Neuronal stem cell (in vitro differentiated cells): Measurements from ENCODE around the gene HVCN1.

Source experiments
- DNase-seq: peaks from one replicate; pipeline ENCODE4 v3.0.0-alpha.2; 2013; ENCODE audit warnings: low spot score
- H2AFZ ChIP-seq: one replicate; pipeline ENCODE4 v1.6.1; 2013; ENCODE audit warnings: mild to moderate bottlenecking, low read length, inconsistent platforms
- H2AK5ac ChIP-seq: 2 replicates; pipeline ENCODE4 v1.6.1; 2013; ENCODE audit warnings: low read depth, mild to moderate bottlenecking, inconsistent platforms, low read length, moderate library complexity, mixed read lengths
- H2BK120ac ChIP-seq: 2 replicates; pipeline ENCODE4 v1.6.1; 2013; ENCODE audit warnings: low read depth, mild to moderate bottlenecking, inconsistent platforms, low read length, moderate library complexity, mixed read lengths
- H2BK12ac ChIP-seq: one replicate; pipeline ENCODE4 v1.6.1; 2013; ENCODE audit warnings: low read length, inconsistent platforms
- H2BK15ac ChIP-seq: 2 replicates; pipeline ENCODE4 v1.6.1; 2013; ENCODE audit warnings: mild to moderate bottlenecking, low read length, inconsistent platforms, mixed read lengths
- H2BK5ac ChIP-seq: one replicate; pipeline ENCODE4 v1.6.1; 2013; ENCODE audit warnings: inconsistent platforms, mild to moderate bottlenecking, low read length, moderate library complexity
- H3K14ac ChIP-seq: one replicate; pipeline ENCODE4 v1.6.1; 2013; ENCODE audit warnings: low read length, inconsistent platforms
- H3K18ac ChIP-seq: 2 replicates; pipeline ENCODE4 v1.6.1; 2013; ENCODE audit warnings: low read length, inconsistent platforms
- H3K23ac ChIP-seq: 2 replicates; pipeline ENCODE4 v1.6.1; 2013; ENCODE audit warnings: low read depth, mild to moderate bottlenecking, mixed read lengths, low read length, inconsistent platforms; ENCODE audit not compliant: poor library complexity
- H3K27ac ChIP-seq: replicated peaks from 3 replicates; pipeline ENCODE4 v1.5.1; 2013; ENCODE audit warnings: low read length, inconsistent platforms
- H3K27me3 ChIP-seq, 3 experiments: 2 replicates each; pipeline ENCODE4 v1.6.1; 2013; ENCODE audit warnings: low read length in 3 of 3, mild to moderate bottlenecking in 2 of 3, inconsistent platforms in 1 of 3, low read depth in 1 of 3, mixed read lengths in 1 of 3, moderate library complexity in 1 of 3; ENCODE audit not compliant: control insufficient read depth in 3 of 3, insufficient read depth in 3 of 3
- H3K36me3 ChIP-seq, 2 donors: replicated peaks in 1 of 2; 2 replicates each; pipeline ENCODE4 v1.6.1; 2013; ENCODE audit warnings: low read length in 2 of 2; ENCODE audit not compliant: control insufficient read depth in 2 of 2, insufficient read depth in 2 of 2
- H3K4ac ChIP-seq: 2 replicates; pipeline ENCODE4 v1.6.1; 2013; ENCODE audit warnings: inconsistent platforms, mild to moderate bottlenecking, low read length, moderate library complexity
- H3K4me1 ChIP-seq, 2 donors: 1 replicate in 1 of 2; 2 replicates in 1 of 2; pipeline ENCODE4 v1.6.1; 2013; ENCODE audit warnings: low read length in 2 of 2, low read depth in 1 of 2; ENCODE audit not compliant: control insufficient read depth in 2 of 2, insufficient read depth in 1 of 2
- H3K4me2 ChIP-seq: one replicate; pipeline ENCODE4 v1.6.1; 2013; ENCODE audit warnings: mild to moderate bottlenecking, low read length, inconsistent platforms; ENCODE audit not compliant: insufficient read depth, poor library complexity, severe bottlenecking
- H3K4me3 ChIP-seq, 2 donors: 2 replicates each; pipeline ENCODE4 v1.5.1; 2013; ENCODE audit warnings: low read length in 2 of 2, mild to moderate bottlenecking in 2 of 2, inconsistent platforms in 1 of 2, moderate library complexity in 1 of 2
- H3K79me1 ChIP-seq: one replicate; pipeline ENCODE4 v1.6.1; 2013; ENCODE audit warnings: low read depth, mild to moderate bottlenecking, inconsistent platforms, low read length, moderate library complexity
- H3K9ac ChIP-seq: one replicate; pipeline ENCODE4 v1.6.1; 2013; ENCODE audit warnings: mild to moderate bottlenecking, low read depth, low read length, inconsistent platforms; ENCODE audit not compliant: poor library complexity
- H3K9me3 ChIP-seq, 2 donors: replicated peaks in 1 of 2; 2 replicates each; pipeline versions ENCODE3 to v1.6.1; 2013; ENCODE audit warnings: low read length in 2 of 2, mild to moderate bottlenecking in 2 of 2, inconsistent platforms in 1 of 2, low read depth in 1 of 2, mixed read lengths in 1 of 2, moderate library complexity in 1 of 2; ENCODE audit not compliant: control insufficient read depth in 2 of 2, insufficient read depth in 1 of 2
- H4K8ac ChIP-seq: one replicate; pipeline ENCODE4 v1.6.1; 2013; ENCODE audit warnings: low read depth, mild to moderate bottlenecking, inconsistent platforms, low read length, moderate library complexity
- H4K91ac ChIP-seq: one replicate; pipeline ENCODE4 v1.6.1; 2013; ENCODE audit warnings: low read length, low read depth, mild to moderate bottlenecking, inconsistent platforms; ENCODE audit not compliant: poor library complexity
- WGBS, 2 donors: extraction: QIAGEN DNeasy Blood & Tissue Kit; methylation state at CpG; one replicate each; pipeline ENCODE4 v1.1.7; 2013; ENCODE audit warnings: missing lambda C conversion rate in 2 of 2, mixed read lengths in 1 of 2; ENCODE audit not compliant: insufficient read length in 2 of 2, insufficient replicate concordance in 1 of 2; ENCODE audit errors: extremely low coverage in 2 of 2; 5-methylcytosine and 5-hydroxymethylcytosine counted together

The HVCN1 gene

DNA sequence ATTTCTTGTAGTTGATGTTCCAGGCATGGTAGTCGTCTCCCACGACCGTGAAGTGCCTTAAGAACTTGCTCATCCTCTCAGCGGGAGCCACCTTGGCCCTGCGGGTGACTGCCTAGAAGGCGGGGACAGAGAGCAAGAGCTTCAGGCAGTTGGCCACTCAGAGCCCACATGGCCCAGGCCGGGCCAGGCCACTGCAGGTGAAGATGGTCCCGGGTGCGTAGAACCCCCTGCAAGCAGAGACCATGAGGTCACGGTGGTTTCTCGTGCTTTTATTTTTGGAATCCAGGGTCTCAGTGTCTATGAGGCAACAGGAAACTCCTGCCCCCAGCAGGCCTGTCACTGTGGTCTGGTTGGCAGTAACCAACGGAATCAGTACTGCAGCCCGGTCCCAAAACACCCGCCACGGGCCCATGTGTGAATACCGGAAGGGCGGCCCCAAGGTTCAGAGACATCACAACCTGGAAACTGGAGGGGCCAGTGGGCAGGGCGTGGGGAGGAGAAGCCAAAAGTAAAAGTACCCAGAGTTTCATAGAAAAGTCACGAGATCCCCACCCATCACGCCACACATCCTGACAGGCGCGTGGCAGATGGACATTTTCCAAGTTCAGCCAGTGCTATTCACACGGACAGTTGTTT, 27.5 kb downstream of the HVCN1 start:
- Histone ChIP-seq H3K14ac (no peak overlapping the region), H3K4ac (no peak overlapping the region), H3K18ac (no peak overlapping the region), H3K9ac (no peak overlapping the region), H3K9me3 (peaks cover 0 to 6% of the 10 kb centered on the region in 2 donors), H3K4me2 (no peak overlapping the region), H2BK12ac (no peak overlapping the region), H2AFZ (no peak overlapping the region), H3K79me1 (no peaks in the 10 kb centered on the region), H2AK5ac (no peak overlapping the region), H2BK120ac (no peak overlapping the region), H3K23ac (no peak overlapping the region), H4K91ac (no peak overlapping the region), H2BK5ac (no peak overlapping the region), H2BK15ac (no peak overlapping the region), H3K27me3 (no peaks in the 10 kb centered on the region), H3K4me1 (no peaks in the 10 kb centered on the region), H3K36me3 (no peaks in the 10 kb centered on the region), H3K27ac (no peak overlapping the region), H3K4me3 (no peak overlapping the region), H4K8ac (no peak overlapping the region)
- no CpG with 5 or more reads among the region's 23 CpGs for WGBS, 2 donors
- no peak for DNase-seq

DNA sequence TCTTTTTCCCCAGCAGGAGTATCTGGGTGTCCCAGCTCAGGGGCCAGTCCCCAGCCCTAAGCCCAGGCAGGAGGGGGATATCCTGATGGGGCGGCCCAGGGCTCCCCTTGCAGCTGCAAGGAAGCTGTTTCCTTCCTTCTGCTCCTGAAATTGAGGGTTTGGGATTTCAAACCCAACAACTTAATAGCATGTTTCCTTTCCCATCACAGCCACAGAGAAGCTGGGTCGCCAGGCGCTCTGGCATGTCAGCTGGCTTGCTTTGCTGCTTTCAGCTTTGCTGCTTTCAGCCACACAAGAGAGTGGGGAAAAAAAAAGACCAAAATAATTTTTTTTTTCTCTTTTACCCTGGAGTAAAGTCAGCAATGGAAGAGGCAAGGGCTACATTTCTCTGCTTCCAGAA, 30.0 kb downstream of the HVCN1 start:
- Histone ChIP-seq H2BK15ac (no peak overlapping the region), H3K27me3 (no peaks in the 10 kb centered on the region), H3K4ac (no peak overlapping the region), H3K14ac (no peak overlapping the region), H3K4me3 (no peak overlapping the region), H3K36me3 (peaks cover 0 to 5% of the 10 kb centered on the region in 2 donors), H3K23ac (no peak overlapping the region), H2BK12ac (no peak overlapping the region), H4K91ac (no peak overlapping the region), H3K27ac (no peak overlapping the region), H3K4me2 (no peak overlapping the region), H3K4me1 (peaks cover 0 to 2% of the 10 kb centered on the region in 2 donors), H4K8ac (no peak overlapping the region), H2BK5ac (no peak overlapping the region), H2AFZ (no peak overlapping the region), H2BK120ac (no peak overlapping the region), H3K18ac (no peak overlapping the region), H3K9ac (no peak overlapping the region), H3K79me1 (no peaks in the 10 kb centered on the region), H3K9me3 (no peaks in the 10 kb centered on the region), H2AK5ac (no peak overlapping the region)
- no peak for DNase-seq
- no CpG with 5 or more reads among the region's 3 CpGs for WGBS, 2 donors

DNA sequence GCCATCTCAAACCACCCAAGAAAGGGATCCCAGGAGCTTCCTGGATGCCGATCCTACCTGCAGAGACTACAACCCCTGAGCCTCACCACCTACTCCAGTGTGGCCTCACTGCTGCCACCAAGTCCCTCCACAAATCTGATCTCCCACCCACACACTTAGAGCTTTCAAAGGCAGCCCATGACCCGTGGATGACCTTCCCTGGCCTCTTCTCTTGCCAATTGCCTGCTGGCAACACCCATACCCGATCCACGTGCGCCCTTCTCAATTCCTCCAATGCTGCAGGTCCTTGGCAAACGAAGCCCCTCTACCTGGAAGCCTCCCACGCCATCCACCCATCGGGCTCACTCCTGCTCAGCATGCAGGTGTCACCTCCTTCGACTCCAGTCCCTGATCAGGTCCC, 30.7 kb downstream of the HVCN1 start:
- no CpG with 5 or more reads among the region's 9 CpGs for WGBS, 2 donors
- Histone ChIP-seq H2BK120ac (no peak overlapping the region), H3K4me1 (peaks cover 0 to 2% of the 10 kb centered on the region in 2 donors), H3K9ac (peak overlapping the region; percentile 7), H2BK15ac (no peak overlapping the region), H2AFZ (no peak overlapping the region), H2AK5ac (no peak overlapping the region), H3K27me3 (no peaks in the 10 kb centered on the region), H2BK5ac (no peak overlapping the region), H3K4me2 (no peak overlapping the region), H4K8ac (no peak overlapping the region), H3K23ac (no peak overlapping the region), H3K14ac (no peak overlapping the region), H3K4ac (no peak overlapping the region), H2BK12ac (no peak overlapping the region), H3K4me3 (no peak overlapping the region), H3K36me3 (peaks cover 0 to 5% of the 10 kb centered on the region in 2 donors), H4K91ac (no peak overlapping the region), H3K9me3 (no peaks in the 10 kb centered on the region), H3K18ac (no peak overlapping the region), H3K27ac (no peak overlapping the region), H3K79me1 (no peaks in the 10 kb centered on the region)
- DNase-seq = no peak

GRCh38 chr12:110657747-110658146, 31.2 kb downstream of the HVCN1 start:
- Histone ChIP-seq H3K36me3 (peaks cover 0 to 5% of the 10 kb centered on the region in 2 donors), H2BK120ac (no peak overlapping the region), H3K4me1 (peaks cover 0 to 2% of the 10 kb centered on the region in 2 donors), H3K23ac (no peak overlapping the region), H3K79me1 (no peaks in the 10 kb centered on the region), H2AFZ (no peak overlapping the region), H2AK5ac (no peak overlapping the region), H3K4me3 (no peak overlapping the region), H2BK5ac (no peak overlapping the region), H2BK15ac (no peak overlapping the region), H3K9me3 (no peaks in the 10 kb centered on the region), H2BK12ac (no peak overlapping the region), H3K27ac (no peak overlapping the region), H3K27me3 (no peaks in the 10 kb centered on the region), H3K9ac (no peak overlapping the region), H3K4ac (no peak overlapping the region), H3K4me2 (no peak overlapping the region), H3K14ac (no peak overlapping the region), H4K8ac (no peak overlapping the region), H3K18ac (no peak overlapping the region), H4K91ac (no peak overlapping the region)
- WGBS, 2 donors = no CpG with 5 or more reads among the region's 9 CpGs
- DNase-seq = no peak
